GM21526 (cell line): ENCODE results near the gene RPL13A.
A peak's percentile ranks its signal among the peaks of the same experiment; 100 is the strongest.
"Not testable (repeated sequence)": the region's sequence is repeated elsewhere in the genome, so short reads cannot be mapped to it uniquely, and the experiment has no call there.

Source experiments
- ATAC-seq: cut with Tn5 transposase; IDR thresholded peaks from one replicate; pipeline ENCODE4 v1.9.1; 2021; ENCODE audit warnings: moderate library complexity; ENCODE audit not compliant: unreplicated experiment, low FRiP score

The RPL13A gene

GRCh38 chr19:49455773-49456172 lies 31.6 kb upstream of the RPL13A start:
- no peak for ATAC-seq

- no peak for ATAC-seq
Observed at GRCh38 chr19:49456326-49456725, 31.1 kb upstream of the RPL13A start.

GRCh38 chr19:49458567-49458903 lies 28.9 kb upstream of the RPL13A start:
- no peak for ATAC-seq

GRCh38 chr19:49459388-49459787 lies 28.0 kb upstream of the RPL13A start:
- no peak for ATAC-seq

- not testable (repeated sequence) for ATAC-seq
Observed at GRCh38 chr19:49461130-49461529, 26.3 kb upstream of the RPL13A start.

- ATAC-seq: no peak
Observed at GRCh38 chr19:49461656-49462055, 25.8 kb upstream of the RPL13A start.

- ATAC-seq: no peak
Observed at GRCh38 chr19:49462492-49462891, 24.9 kb upstream of the RPL13A start.

GRCh38 chr19:49463960-49464740 lies 23.3 kb upstream of the RPL13A start:
- no peak for ATAC-seq

- ATAC-seq: no peak
Observed at GRCh38 chr19:49465371-49465770, 22.0 kb upstream of the RPL13A start.

- ATAC-seq: no peak
Observed at GRCh38 chr19:49468199-49468598, 19.2 kb upstream of the RPL13A start.

- no peak for ATAC-seq
Observed at GRCh38 chr19:49468746-49469447, 18.5 kb upstream of the RPL13A start.

GRCh38 chr19:49469828-49470614 lies 17.4 kb upstream of the RPL13A start:
- peak; percentile 34 for ATAC-seq

- ATAC-seq: no peak
Observed at GRCh38 chr19:49470615-49470978, 16.8 kb upstream of the RPL13A start.

GRCh38 chr19:49472936-49473335 lies 14.5 kb upstream of the RPL13A start:
- no peak for ATAC-seq

GRCh38 chr19:49473501-49473867 lies 13.9 kb upstream of the RPL13A start:
- not testable (repeated sequence) for ATAC-seq

- peak; percentile 47 for ATAC-seq
Observed at GRCh38 chr19:49473868-49474541, 13.4 kb upstream of the RPL13A start, which contains the start of gene FLT3LG. TSS of gene FLT3LG (plus strand) at chr19:49474215. CDS start at chr19:49474640, 425 bp downstream.

- no peak for ATAC-seq
Observed at GRCh38 chr19:49474542-49474924, 12.9 kb upstream of the RPL13A start.

- no peak for ATAC-seq
Observed at GRCh38 chr19:49475191-49475917, 12.1 kb upstream of the RPL13A start.

GRCh38 chr19:49475995-49476880 lies 11.2 kb upstream of the RPL13A start:
- no peak for ATAC-seq
